CD4-positive, alpha-beta T cell treated with Interleukin-10 for 1 hour (primary cell): ENCODE results near the gene ALX3.

ENCODE experiments used
- DNase-seq: peaks from one replicate; pipeline ENCODE4 v3.0.0-alpha.2; 2020

The ALX3 gene

GRCh38 chr1:110070671-110071242 lies at the start of gene ALX3:
Gene ALX3 (minus strand): TSS chr1:110070672. CDS start chr1:110070612, 60 bp downstream.
- DNase-seq: no peak

GRCh38 chr1:110119843-110120242 lies 49.4 kb upstream of the ALX3 start:
- no peak for DNase-seq

- DNase-seq: no peak
Measured at GRCh38 chr1:110118636-110119396, 48.3 kb upstream of the ALX3 start.

GRCh38 chr1:110114784-110115183 lies 44.3 kb upstream of the ALX3 start:
- DNase-seq: no peak

GRCh38 chr1:110114173-110114572 lies 43.7 kb upstream of the ALX3 start:
- no peak for DNase-seq

- no peak for DNase-seq
Measured at GRCh38 chr1:110113551-110113950, 43.1 kb upstream of the ALX3 start.

- DNase-seq: no peak
Measured at GRCh38 chr1:110112656-110113055, 42.2 kb upstream of the ALX3 start.

GRCh38 chr1:110112143-110112542 lies 41.7 kb upstream of the ALX3 start, which contains the start of gene UBL4B:
Gene UBL4B (plus strand): TSS chr1:110112443. CDS start chr1:110112535, 92 bp downstream.
- DNase-seq: no peak

- no peak for DNase-seq
Measured at GRCh38 chr1:110111081-110111480, 40.6 kb upstream of the ALX3 start.

- DNase-seq: no peak
Measured at GRCh38 chr1:110107867-110108469, 37.5 kb upstream of the ALX3 start.

- DNase-seq: peak; percentile 64
Measured at GRCh38 chr1:110106013-110106941, 35.8 kb upstream of the ALX3 start.

GRCh38 chr1:110102081-110102480 lies 31.6 kb upstream of the ALX3 start:
- no peak for DNase-seq

- no peak for DNase-seq
Measured at GRCh38 chr1:110100335-110100734, 29.9 kb upstream of the ALX3 start.

- DNase-seq: no peak
Measured at GRCh38 chr1:110098222-110099026, 28.0 kb upstream of the ALX3 start.

GRCh38 chr1:110097507-110098221 lies 27.2 kb upstream of the ALX3 start:
- no peak for DNase-seq

GRCh38 chr1:110094931-110095654 lies 24.6 kb upstream of the ALX3 start:
- no peak for DNase-seq

GRCh38 chr1:110092991-110093390 lies 22.5 kb upstream of the ALX3 start:
- no peak for DNase-seq

GRCh38 chr1:110091791-110092190 lies 21.3 kb upstream of the ALX3 start:
- DNase-seq: no peak

- DNase-seq: no peak
Measured at GRCh38 chr1:110091381-110091780, 20.9 kb upstream of the ALX3 start.

GRCh38 chr1:110089561-110090275 lies 19.2 kb upstream of the ALX3 start:
- DNase-seq: no peak
